ENCODE data around the gene CYP4F12. TPM values are rescaled to one million over a fixed set of nuclear protein-coding genes. Genes with fewer than 3 reads are reported as not detected.

The CYP4F12 gene
- total and polyA plus RNA-seq, 2 donors (not counting 3 experiments of a cell fraction or from before 2014, with no cell fraction given), result not detected

GRCh38 chr19:15656467-15656866 is 16.4 kb upstream of the CYP4F12 start:
- intact Hi-C loops (cut with micrococcal nuclease) (no loop called here), dilution Hi-C loops (cut with MboI; ENCODE audit: extremely low pct_ligation_motif_present, low sequenced_read_pairs) (no loop called here)
- no peaks in the 10 kb centered on the region for H3K79me2 ChIP-seq (ENCODE audit: control insufficient read depth, insufficient read depth, low read length)
- no peak overlapping the region for H3K9ac ChIP-seq (replicated peaks; ENCODE audit: extremely low read depth, insufficient read depth, low read length)
- H3K36me3 ChIP-seq (ENCODE audit: control insufficient read depth in 2 of 2, extremely low read depth in 1 of 2, insufficient read depth in 2 of 2, low read length in 2 of 2), result no peaks in the 10 kb centered on the region
- no peak for FAIRE-seq
- H3K27ac ChIP-seq (ENCODE audit: insufficient read depth, low read depth, low read length), result no peak overlapping the region
- no peak overlapping the region for H3K4me3 ChIP-seq (replicated peaks in 1 of 3; ENCODE audit: insufficient read depth in 1 of 3, low read depth in 1 of 3, low read length in 3 of 3)
- H3K4me1 ChIP-seq (ENCODE audit: control insufficient read depth, extremely low read depth, insufficient read depth, low read length), result no peaks in the 10 kb centered on the region
- no peak overlapping the region for H3K4me2 ChIP-seq (ENCODE audit: insufficient read depth, low read length)
- no TSS peak for BruUV-seq (replicated peaks)
- TF ChIP-seq MYC (IDR thresholded peaks at IDR 0.05; ENCODE audit: low read depth, low read length), result no peak
- no peaks in the 10 kb centered on the region for H3K27me3 ChIP-seq (ENCODE audit: control insufficient read depth in 2 of 2, insufficient read depth in 2 of 2, low read length in 2 of 2)
- ChIA-PET POLR2A (no interaction called here), CTCF (no interaction called here)
- no peak for DNase-seq (ENCODE audit: low read depth, low spot score)
- H2AFZ ChIP-seq (ENCODE audit: low read depth, low read length), result no peak overlapping the region
- H3K9me3 ChIP-seq (replicated peaks; ENCODE audit: control insufficient read depth, insufficient read depth, low read length), result no peaks in the 10 kb centered on the region
- no peaks in the 10 kb centered on the region for H3K9me1 ChIP-seq (replicated peaks; ENCODE audit: control insufficient read depth, extremely low read depth, insufficient read depth, low read length)
- H4K20me1 ChIP-seq (replicated peaks; ENCODE audit: control insufficient read depth, extremely low read depth, insufficient read depth, low read length), result no peaks in the 10 kb centered on the region

- Histone ChIP-seq H3K4me2 (ENCODE audit: insufficient read depth, low read length) (no peak overlapping the region), H3K27ac (ENCODE audit: insufficient read depth, low read depth, low read length) (no peak overlapping the region), H4K20me1 (replicated peaks; ENCODE audit: control insufficient read depth, extremely low read depth, insufficient read depth, low read length) (no peaks in the 10 kb centered on the region), H3K9me3 (replicated peaks; ENCODE audit: control insufficient read depth, insufficient read depth, low read length) (no peaks in the 10 kb centered on the region), H3K4me3 (replicated peaks in 1 of 3; ENCODE audit: insufficient read depth in 1 of 3, low read depth in 1 of 3, low read length in 3 of 3) (no peak overlapping the region), H3K36me3 (ENCODE audit: control insufficient read depth in 2 of 2, extremely low read depth in 1 of 2, insufficient read depth in 2 of 2, low read length in 2 of 2) (no peaks in the 10 kb centered on the region), H2AFZ (ENCODE audit: low read depth, low read length) (no peak overlapping the region), H3K27me3 (ENCODE audit: control insufficient read depth in 2 of 2, insufficient read depth in 2 of 2, low read length in 2 of 2) (no peaks in the 10 kb centered on the region), H3K4me1 (ENCODE audit: control insufficient read depth, extremely low read depth, insufficient read depth, low read length) (no peaks in the 10 kb centered on the region), H3K9me1 (replicated peaks; ENCODE audit: control insufficient read depth, extremely low read depth, insufficient read depth, low read length) (no peaks in the 10 kb centered on the region), H3K79me2 (ENCODE audit: control insufficient read depth, insufficient read depth, low read length) (no peaks in the 10 kb centered on the region), H3K9ac (replicated peaks; ENCODE audit: extremely low read depth, insufficient read depth, low read length) (no peak overlapping the region)
- TF ChIP-seq MAX (IDR thresholded peaks at IDR 0.05; ENCODE audit: insufficient read depth, insufficient read length) (no peak), EZH2 (IDR thresholded peaks at IDR 0.05; ENCODE audit: borderline replicate concordance, low read depth, low read length, severe bottlenecking) (no peak), POLR2A (IDR thresholded peaks at IDR 0.05; ENCODE audit: low read depth, low read length) (no peak), FOS (IDR thresholded peaks at IDR 0.05; ENCODE audit: borderline replicate concordance, insufficient read depth, low read length) (no peak), GATA2 (IDR thresholded peaks at IDR 0.05; ENCODE audit: insufficient read depth, insufficient read length, low read depth, low read length) (no peak)
- ChIA-PET POLR2A (no interaction called here), CTCF (no interaction called here)
- intact Hi-C loops (cut with micrococcal nuclease), result no loop called here
- BruUV-seq (replicated peaks), result no TSS peak
- DNase-seq (ENCODE audit: low read depth, low spot score), result no peak
- dilution Hi-C loops (cut with MboI; ENCODE audit: extremely low pct_ligation_motif_present, low sequenced_read_pairs), result no loop called here
- FAIRE-seq, result no peak
These were observed 9.6 kb upstream of the CYP4F12 start for GRCh38 chr19:15663247-15663646.
